Measurements from ENCODE around the gene ZNF362. TPM values are rescaled to one million over a fixed set of nuclear protein-coding genes. Genes with fewer than 3 reads are reported as not detected.
A peak's percentile ranks its signal among the peaks of the same experiment; 100 is the strongest.

ZNF362 gene
- total RNA-seq, 2 experiments from 2014 or later, result 24.7 to 26.6 TPM

DNA sequence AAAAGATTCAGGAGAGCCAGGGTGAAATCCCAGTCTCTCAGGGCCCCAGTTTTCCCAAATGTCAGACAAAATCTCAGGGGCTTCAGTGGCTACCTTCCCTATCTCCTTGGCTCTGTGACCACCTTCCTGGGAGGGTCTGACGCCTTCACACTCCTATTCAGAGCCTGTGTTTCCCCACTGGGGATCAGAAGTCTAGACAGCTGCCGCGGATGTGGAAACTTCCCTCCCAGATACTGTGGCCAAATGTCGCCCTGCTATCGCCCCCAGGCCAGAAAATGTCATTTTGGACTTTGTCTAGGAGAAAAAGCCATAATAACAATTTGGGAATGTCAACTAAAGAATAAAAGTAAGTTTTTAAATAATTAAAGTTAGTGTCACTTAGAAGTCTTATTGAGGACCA is 48.7 kb downstream of the ZNF362 start:
- H3K4me1 Mint-ChIP-seq (ENCODE audit: low read depth), result peaks cover 20% of the 10 kb centered on the region
- no peak overlapping the region for H3K27ac Mint-ChIP-seq
- H3K4me3 ChIP-seq (ENCODE audit: low read length), result no peak overlapping the region
- H3K9me3 ChIP-seq (ENCODE audit: control insufficient read depth in 1 of 2, insufficient read depth in 1 of 2, low read length in 2 of 2), result no peaks in the 10 kb centered on the region
- no peak overlapping the region for H3K4me3 Mint-ChIP-seq
- H3K4me1 ChIP-seq (ENCODE audit: insufficient read depth, low read length), result peaks cover 17% of the 10 kb centered on the region
- DNase-seq (no peak), ATAC-seq (ENCODE audit: poor library complexity) (no peak)
- peaks cover 7 to 15% of the 10 kb centered on the region in 2 experiments for H3K27me3 ChIP-seq (ENCODE audit: control insufficient read depth in 1 of 2, insufficient read depth in 2 of 2, low read length in 2 of 2)
- intact Hi-C loops (cut with DNase I, micrococcal nuclease), result no loop called here
- ChIA-PET CTCF (interaction anchor here (1.6 kb wide), 1 partner anchor 10 kb away, joined by 5 read pairs; no protein-coding TSS in a partner anchor), POLR2A (no interaction called here)
- no peaks in the 10 kb centered on the region for H3K9me3 Mint-ChIP-seq
- TF ChIP-seq, protein P1, sequence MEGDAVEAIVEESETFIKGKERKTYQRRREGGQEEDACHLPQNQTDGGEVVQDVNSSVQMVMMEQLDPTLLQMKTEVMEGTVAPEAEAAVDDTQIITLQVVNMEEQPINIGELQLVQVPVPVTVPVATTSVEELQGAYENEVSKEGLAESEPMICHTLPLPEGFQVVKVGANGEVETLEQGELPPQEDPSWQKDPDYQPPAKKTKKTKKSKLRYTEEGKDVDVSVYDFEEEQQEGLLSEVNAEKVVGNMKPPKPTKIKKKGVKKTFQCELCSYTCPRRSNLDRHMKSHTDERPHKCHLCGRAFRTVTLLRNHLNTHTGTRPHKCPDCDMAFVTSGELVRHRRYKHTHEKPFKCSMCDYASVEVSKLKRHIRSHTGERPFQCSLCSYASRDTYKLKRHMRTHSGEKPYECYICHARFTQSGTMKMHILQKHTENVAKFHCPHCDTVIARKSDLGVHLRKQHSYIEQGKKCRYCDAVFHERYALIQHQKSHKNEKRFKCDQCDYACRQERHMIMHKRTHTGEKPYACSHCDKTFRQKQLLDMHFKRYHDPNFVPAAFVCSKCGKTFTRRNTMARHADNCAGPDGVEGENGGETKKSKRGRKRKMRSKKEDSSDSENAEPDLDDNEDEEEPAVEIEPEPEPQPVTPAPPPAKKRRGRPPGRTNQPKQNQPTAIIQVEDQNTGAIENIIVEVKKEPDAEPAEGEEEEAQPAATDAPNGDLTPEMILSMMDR (IDR thresholded peaks at IDR 0.05), result no peak
- H3K36me3 ChIP-seq (ENCODE audit: insufficient read depth, low read length), result no peaks in the 10 kb centered on the region
- H3K27ac ChIP-seq (ENCODE audit: low read depth in 1 of 2, low read length in 2 of 2), result no peak overlapping the region
- H3K36me3 Mint-ChIP-seq (ENCODE audit: low read depth), result peaks cover 10% of the 10 kb centered on the region
- H3K27me3 Mint-ChIP-seq, result peaks cover 14% of the 10 kb centered on the region

DNA sequence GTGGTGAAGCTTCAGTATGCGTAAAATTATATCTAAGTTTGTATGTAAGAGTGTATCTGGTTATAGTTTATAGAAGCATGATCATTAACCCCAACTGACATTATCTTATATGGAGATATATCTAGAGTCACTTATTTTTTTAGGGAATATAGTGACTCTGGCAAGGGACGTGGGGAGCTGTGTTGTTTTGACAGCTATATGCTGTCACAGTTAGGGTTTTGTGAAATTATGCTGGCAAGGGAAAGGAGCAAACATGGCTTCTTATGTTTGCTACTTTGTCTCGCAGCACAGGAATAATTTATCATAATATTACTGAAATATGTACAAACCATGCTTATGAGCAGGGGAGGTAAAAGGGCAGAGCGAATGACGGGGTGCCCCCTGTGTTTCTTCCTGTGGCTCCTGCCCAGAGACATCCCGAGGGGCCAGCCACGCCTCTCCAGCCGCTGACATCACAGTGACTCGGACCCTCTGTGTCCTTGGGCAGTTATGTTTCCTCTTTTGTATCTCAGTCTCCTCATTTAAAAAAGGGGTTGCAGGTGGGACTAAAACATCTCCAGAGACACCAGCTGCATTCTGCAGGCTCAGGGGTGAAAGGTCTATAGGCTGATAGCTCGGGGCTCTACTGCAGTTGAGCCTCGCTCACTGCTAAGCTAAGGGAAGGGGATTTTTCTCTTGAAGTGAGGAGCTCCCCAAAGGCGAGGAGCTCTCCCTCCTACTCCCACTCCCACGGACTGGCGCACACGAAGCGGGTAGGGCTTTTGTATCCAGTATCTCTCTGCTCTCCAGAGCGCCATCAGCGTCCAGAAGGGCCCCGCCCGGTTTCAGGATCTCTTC is 49.7 kb downstream of the ZNF362 start:
- Histone ChIP-seq H3K4me1 (ENCODE audit: insufficient read depth, low read length) (peaks cover 17% of the 10 kb centered on the region), H3K27ac (ENCODE audit: low read depth in 1 of 2, low read length in 2 of 2) (no peak overlapping the region), H3K36me3 (ENCODE audit: insufficient read depth, low read length) (no peaks in the 10 kb centered on the region), H3K27me3 (ENCODE audit: control insufficient read depth in 1 of 2, insufficient read depth in 2 of 2, low read length in 2 of 2) (peaks cover 7 to 15% of the 10 kb centered on the region in 2 experiments), H3K9me3 (ENCODE audit: control insufficient read depth in 1 of 2, insufficient read depth in 1 of 2, low read length in 2 of 2) (no peaks in the 10 kb centered on the region), H3K4me3 (ENCODE audit: low read length) (no peak overlapping the region)
- Mint-ChIP-seq H3K4me3 (no peak overlapping the region), H3K9me3 (no peaks in the 10 kb centered on the region), H3K27ac (no peak overlapping the region), H3K4me1 (ENCODE audit: low read depth) (peaks cover 20% of the 10 kb centered on the region), H3K27me3 (peaks cover 14% of the 10 kb centered on the region), H3K36me3 (ENCODE audit: low read depth) (peaks cover under 1% of the 10 kb centered on the region)
- intact Hi-C loops (cut with DNase I, micrococcal nuclease), result no loop called here
- no peak for ATAC-seq (ENCODE audit: poor library complexity)
- ChIA-PET POLR2A (no interaction called here), CTCF (no interaction called here)
- TF ChIP-seq, protein P1 (IDR thresholded peaks at IDR 0.05), result no peak
- no peak for DNase-seq

DNA sequence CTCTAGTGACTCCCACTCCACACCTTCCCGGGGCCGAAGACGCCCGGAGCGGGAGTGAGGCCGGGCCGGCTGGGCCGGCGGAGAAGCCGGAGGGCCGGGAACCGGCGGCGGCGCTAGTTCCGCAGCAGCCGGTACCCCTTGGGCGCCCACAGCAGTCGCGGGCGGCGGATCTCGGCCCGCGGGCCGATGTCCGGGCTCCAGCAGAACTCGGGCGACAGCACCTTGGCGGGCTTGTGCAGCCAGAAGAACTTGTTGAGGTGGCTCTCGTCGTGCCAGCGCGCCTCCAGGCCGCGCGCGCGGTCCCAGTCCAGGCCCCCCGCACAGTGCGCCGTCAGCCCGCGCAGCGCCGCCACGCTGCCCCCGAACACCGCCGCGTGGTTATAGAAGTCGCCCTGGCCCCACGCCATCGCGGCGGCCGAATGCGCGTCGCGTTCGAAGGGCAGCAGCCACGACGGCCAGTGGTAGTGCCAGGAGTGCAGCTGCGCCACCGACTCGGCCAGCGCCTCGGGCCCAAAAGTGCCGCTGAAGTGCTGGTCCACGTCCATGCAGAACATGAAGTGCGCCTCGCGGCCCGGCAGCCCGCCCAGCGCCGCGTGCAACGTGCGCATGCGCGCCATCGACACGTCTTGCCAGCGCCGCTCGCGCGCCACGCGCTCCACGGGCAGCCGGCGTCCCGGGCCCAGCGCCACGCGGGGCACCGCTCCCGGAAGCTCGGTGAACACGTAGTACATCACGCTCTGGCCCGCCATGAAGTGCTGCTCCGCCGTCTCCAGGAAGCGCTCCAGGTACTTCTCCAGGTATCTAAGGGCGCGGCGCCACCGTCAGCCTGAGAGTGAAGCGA is 50.6 kb downstream of the ZNF362 start:
- Mint-ChIP-seq H3K36me3 (ENCODE audit: low read depth) (no peaks in the 10 kb centered on the region), H3K4me3 (no peak overlapping the region), H3K27me3 (peaks cover 14% of the 10 kb centered on the region), H3K9me3 (no peaks in the 10 kb centered on the region), H3K27ac (no peak overlapping the region), H3K4me1 (ENCODE audit: low read depth) (peaks cover 16% of the 10 kb centered on the region)
- H3K4me1 ChIP-seq (ENCODE audit: insufficient read depth, low read length), result peaks cover 16% of the 10 kb centered on the region
- no peaks in the 10 kb centered on the region for H3K36me3 ChIP-seq (ENCODE audit: insufficient read depth, low read length)
- ATAC-seq (ENCODE audit: poor library complexity) (peak; percentile 32), DNase-seq (peak in 2 of 14 experiments; percentile 40 to 41)
- CTCF ChIA-PET, result no interaction called here
- no peak overlapping the region for H3K4me3 ChIP-seq (ENCODE audit: low read length)
- TF ChIP-seq, protein P1 (IDR thresholded peaks at IDR 0.05), result no peak
- peaks cover 7 to 15% of the 10 kb centered on the region in 2 experiments for H3K27me3 ChIP-seq (ENCODE audit: control insufficient read depth in 1 of 2, insufficient read depth in 2 of 2, low read length in 2 of 2)
- no peaks in the 10 kb centered on the region for H3K9me3 ChIP-seq (ENCODE audit: control insufficient read depth in 1 of 2, insufficient read depth in 1 of 2, low read length in 2 of 2)
- POLR2A ChIA-PET, result no interaction called here
- intact Hi-C loops (cut with DNase I, micrococcal nuclease), result no loop called here
- no peak overlapping the region for H3K27ac ChIP-seq (ENCODE audit: low read depth in 1 of 2, low read length in 2 of 2)
